K562 (cell line): Measurements from ENCODE around the gene QRFP. TPM values are rescaled to one million over a fixed set of nuclear protein-coding genes. Genes with fewer than 3 reads are reported as not detected.
A peak's percentile ranks its signal among the peaks of the same experiment; 100 is the strongest.

Experiments used
- ATAC-seq: fragments of 200-7000 bp; cut with Tn5 transposase; 3 replicates; pipeline ENCODE4 v1.9.1; 2020; ENCODE audit warnings: moderate library complexity
- BruUV-seq: library from RNA; stranded (reverse); fragments of 400-500 nt; replicated peaks from 2 replicates; lab custom pipeline; 2021; lab: Mats Ljungman, UMichigan
- CTCF ChIA-PET: fragments of 300-600 bp; formaldehyde crosslinking; extraction: SDS; loops from one replicate; lab custom pipeline; 2021; ENCODE audit warnings: low intra/inter-chr PET ratio; lab: Yijun Ruan, JAX
- POLR2A ChIA-PET: fragments of 300-600, 350-650 bp; sonication (Branson Sonifier 250); formaldehyde crosslinking; extraction: SDS; loops from one replicate; lab custom pipeline; 2021; ENCODE audit warnings: antibody characterized with exemption, inconsistent platforms; lab: Yijun Ruan, JAX
- DNase-seq, 4 experiments: peaks; one replicate each; pipeline versions ENCODE4 v3.0.0 to v3.0.0-alpha.2; 2011 to 2018; ENCODE audit warnings: low spot score in 3 of 4, mixed read lengths in 3 of 4; ENCODE audit errors: extremely low read depth in 1 of 4
- FAIRE-seq: peaks from 2 replicates; lab custom pipeline; 2011; peaks lifted over from hg19 to GRCh38; lab: Jason Lieb, UNC
- H2AFZ ChIP-seq: 2 replicates; pipeline ENCODE4 v1.6.0; 2011; ENCODE audit warnings: low read depth, low read length, control low read depth, inconsistent platforms
- H3K27ac ChIP-seq: fragments of 200-600 bp; 3 replicates; pipeline ENCODE4 v1.8.0; 2011; ENCODE audit warnings: low read depth, mild to moderate bottlenecking, control low read depth, inconsistent platforms, low read length, moderate library complexity, mixed read lengths; ENCODE audit errors: extremely low read depth
- H3K27me3 ChIP-seq, 2 experiments: fragments of 300-600 bp in 1 of 2; 2 replicates in 1 of 2; 3 replicates in 1 of 2; pipeline versions ENCODE4 v1.6.0 to v1.8.0; 2011; ENCODE audit warnings: inconsistent platforms in 2 of 2, low read length in 2 of 2, mild to moderate bottlenecking in 1 of 2, mixed read lengths in 1 of 2, moderate library complexity in 1 of 2; ENCODE audit not compliant: control insufficient read depth in 2 of 2, insufficient read depth in 2 of 2
- H3K36me3 ChIP-seq: fragments of 300-600 bp; 3 replicates; pipeline ENCODE4 v1.8.0; 2011; ENCODE audit warnings: mild to moderate bottlenecking, low read length, inconsistent platforms; ENCODE audit not compliant: control insufficient read depth, insufficient read depth
- H3K4me1 ChIP-seq, 2 experiments: fragments of 200-600 bp in 1 of 2; replicated peaks in 1 of 2; 2 replicates in 1 of 2; 3 replicates in 1 of 2; pipeline versions ENCODE4 v1.5.1 to v1.8.0; 2011; ENCODE audit warnings: inconsistent platforms in 2 of 2, low read length in 2 of 2, mild to moderate bottlenecking in 1 of 2, mixed read lengths in 1 of 2, moderate library complexity in 1 of 2; ENCODE audit not compliant: control insufficient read depth in 2 of 2, insufficient read depth in 2 of 2
- H3K4me2 ChIP-seq: 2 replicates; pipeline ENCODE4 v1.6.1; 2011; ENCODE audit warnings: low read length, control low read depth, inconsistent platforms, mixed read lengths; ENCODE audit not compliant: insufficient read depth
- H3K4me3 ChIP-seq: fragments of 200-600 bp; sonication (generic), shearing (Covaris generic); 2 replicates; pipeline ENCODE4 v1.5.1; 2016; ENCODE audit warnings: control low read depth, inconsistent platforms
- H3K79me2 ChIP-seq: fragments of 200-600 bp; 3 replicates; pipeline ENCODE4 v1.8.0; 2011; ENCODE audit warnings: low read length, inconsistent platforms; ENCODE audit not compliant: control insufficient read depth, insufficient read depth
- H3K9ac ChIP-seq, 2 experiments: 2 replicates each; pipeline versions ENCODE4 v1.6.0 to v1.6.1; 2011; ENCODE audit warnings: low read depth in 2 of 2, low read length in 2 of 2, control low read depth in 1 of 2, inconsistent platforms in 1 of 2, mild to moderate bottlenecking in 1 of 2, mixed read lengths in 1 of 2; ENCODE audit not compliant: insufficient read depth in 1 of 2
- H3K9me1 ChIP-seq: one replicate; pipeline ENCODE4 v1.6.0; 2011; ENCODE audit warnings: inconsistent platforms, mild to moderate bottlenecking, low read length, moderate library complexity; ENCODE audit not compliant: control insufficient read depth, insufficient read depth
- H3K9me3 ChIP-seq: replicated peaks from 2 replicates; pipeline ENCODE4 v1.5.1; 2011; ENCODE audit warnings: low read depth, low read length, inconsistent platforms; ENCODE audit not compliant: control insufficient read depth, insufficient read depth
- H4K20me1 ChIP-seq: replicated peaks from 2 replicates; pipeline ENCODE4 v1.6.1; 2011; ENCODE audit warnings: low read length, inconsistent platforms, mixed read lengths; ENCODE audit not compliant: control insufficient read depth, insufficient read depth
- BHLHE40 ChIP-seq: IDR thresholded peaks from 2 replicates; pipeline ENCODE4 v1.6.1; 2011; ENCODE audit warnings: low read length, improper control_type of control experiment
- BMI1 ChIP-seq: fragments of 150-350 bp; IDR thresholded peaks from 2 replicates; pipeline ENCODE4 v1.6.1; 2014; ENCODE audit warnings: low read length
- KLF10 ChIP-seq: fragments of 250-450 bp; sonication (Bioruptor Pico); IDR thresholded peaks from 2 replicates; pipeline ENCODE4 v1.6.1; 2021; ENCODE audit warnings: matching md5 sums
- MAFK ChIP-seq: IDR thresholded peaks from 2 replicates; pipeline ENCODE4 v1.6.1; 2011; ENCODE audit warnings: low read length, improper control_type of control experiment
- MED1 ChIP-seq: sonication (generic); formaldehyde crosslinking; IDR thresholded peaks from 2 replicates; pipeline ENCODE4 v1.8.1; 2023; ENCODE audit warnings: missing genetic modification reagents, borderline replicate concordance
- SMC3 ChIP-seq: conservative IDR thresholded peaks from 2 replicates; pipeline ENCODE4 v1.6.1; 2011; ENCODE audit warnings: low read depth, low read length, improper control_type of control experiment; ENCODE audit not compliant: insufficient read depth
- ZFP36 ChIP-seq: fragments of 150-350 bp; IDR thresholded peaks from 2 replicates; pipeline ENCODE4 v1.6.1; 2018; ENCODE audit warnings: low read length, low read depth; ENCODE audit not compliant: partially characterized antibody
- ZKSCAN1 ChIP-seq: fragments of 150-350 bp; IDR thresholded peaks from 2 replicates; pipeline ENCODE4 v1.6.1; 2016; ENCODE audit warnings: low read depth, low read length
- WGBS: fragments of 100-300 bp; shearing (Covaris generic); methylation state at CpG from one replicate; pipeline ENCODE4 v1.1.6; 2016; ENCODE audit warnings: low coverage, mixed read lengths; ENCODE audit not compliant: insufficient coverage; ENCODE audit errors: missing lambda C conversion rate; 5-methylcytosine and 5-hydroxymethylcytosine counted together
- in situ Hi-C: fragments of 300-500 bp; cut with MboI; formaldehyde crosslinking; loops from 4 replicates; pipeline ENCODE4 v1.15.0; 2018; ENCODE audit warnings: inconsistent platforms, mixed read lengths
- intact Hi-C: fragments of 100-400 bp; cut with micrococcal nuclease; formaldehyde crosslinking; loops from 2 replicates; pipeline ENCODE4 v1.14.2; 2022
- polyA plus RNA-seq, 8 experiments: library from polyadenylated mRNA; depleted of rRNA in 4 of 8; stranded (reverse) in 5 of 8; unstranded in 3 of 8; fragments of >200 nt; fragmentation: Nextera tagmentation in 2 of 8; fragmentation: Illumina TruSeq in 1 of 8; extraction: Ambion mirVana in 2 of 8; extraction: Trizol in 1 of 8; gene quantifications; 2 replicates each; pipeline versions ENCODE4 v1.2.1 to v1.2.3, GENCODE V29; 2011 to 2014; ENCODE audit warnings: inconsistent platforms in 1 of 8, missing spikeins in 1 of 8
- total RNA-seq, 7 experiments: library from RNA; depleted of rRNA in 6 of 7; stranded (reverse); fragments of >200 nt in 6 of 7; fragmentation: Illumina TruSeq in 2 of 7; extraction: Trizol in 2 of 7; gene quantifications; 2 replicates each; pipeline versions ENCODE4 v1.2.1 to v1.2.3, GENCODE V29; 2011 to 2021; ENCODE audit warnings: low replicate concordance in 1 of 7
- TF ChIP-seq, protein P1 (sequence below), 3 experiments: IDR thresholded peaks in 2 of 3; conservative IDR thresholded peaks in 1 of 3; 2 replicates each; pipeline ENCODE4 v1.5.1; 2011 to 2012; ENCODE audit warnings: low read length in 3 of 3, mild to moderate bottlenecking in 3 of 3, control low read depth in 2 of 3, improper control_type of control experiment in 1 of 3, inconsistent platforms in 1 of 3, low read depth in 1 of 3, mixed read lengths in 1 of 3, moderate library complexity in 1 of 3; ENCODE audit not compliant: insufficient read depth in 2 of 3

Gene QRFP
- total and polyA plus RNA-seq, 9 of the 15 experiments (the other 6 are each of a cell fraction or from before 2014, with no cell fraction given), result not detected

DNA sequence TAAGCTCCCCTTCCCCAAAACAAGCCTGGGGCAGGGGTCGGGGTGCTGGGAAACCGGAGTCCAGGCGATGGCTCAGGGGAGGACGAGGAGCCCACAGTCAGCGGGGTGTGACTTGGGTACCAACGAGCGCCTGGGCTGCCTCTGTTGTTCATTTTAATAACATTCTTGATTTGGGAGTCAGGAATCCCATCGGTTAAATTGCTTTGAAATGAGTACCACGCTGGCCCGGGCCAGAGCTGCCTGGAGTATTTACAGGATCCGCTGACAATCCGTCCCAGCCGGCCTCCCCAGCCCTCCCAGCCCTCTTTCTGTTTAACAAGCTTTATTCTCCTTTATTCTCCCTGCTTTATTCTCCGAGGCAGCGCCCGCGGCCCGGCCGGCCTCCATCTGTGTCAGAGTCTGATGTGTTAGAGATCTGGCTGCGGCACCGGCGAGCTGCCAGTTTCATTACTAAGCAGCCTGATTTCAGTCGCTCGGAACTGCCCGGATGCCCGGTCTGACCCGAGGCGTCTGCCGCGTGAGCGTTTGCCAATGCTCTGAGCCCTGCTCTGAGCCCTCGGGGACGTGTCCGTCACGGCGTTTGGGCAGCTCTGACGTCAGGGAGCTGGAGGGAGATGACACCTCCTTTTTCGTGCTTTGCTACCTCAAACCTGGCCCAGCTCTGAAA is 16.5 kb upstream of the QRFP start:
- Histone ChIP-seq H3K27ac (no peak overlapping the region), H3K9me3 (no peaks in the 10 kb centered on the region), H3K4me3 (no peak overlapping the region), H3K4me1 (peaks cover 0 to 57% of the 10 kb centered on the region in 2 experiments; a peak in 2 of 5 replicates), H3K79me2 (no peaks in the 10 kb centered on the region), H3K36me3 (no peaks in the 10 kb centered on the region), H3K27me3 (peaks cover 83 to 88% of the 10 kb centered on the region in 2 experiments), H2AFZ (0 out of 2 replicates have a peak overlapping the region, but pooled peaks have one; percentile 3), H3K9me1 (peaks cover 16% of the 10 kb centered on the region), H3K4me2 (peak overlapping the region; percentile 2; the same call in 1 of the 2 replicates), H4K20me1 (peaks cover 68% of the 10 kb centered on the region), H3K9ac (peak overlapping the region in 1 of 2 experiments; percentile 65; a peak in 2 of 4 replicates)
- FAIRE-seq (no peak), DNase-seq (peak in 3 of 4 experiments; percentile 67 to 68 (median 67)), ATAC-seq (peak; percentile 9)
- intact Hi-C loops, result no loop called here
- BruUV-seq, result no TSS peak
- in situ Hi-C loops, result no loop called here
- WGBS, result 2% methylated on average over 38 of the region's 38 CpGs
- ChIA-PET POLR2A (interaction anchor here (0.5 to 26.8 kb wide), 12 partner anchors 1 to 222 kb away, joined by 3 to 582 read pairs (median 4); partner anchors contain the start of gene QRFP), CTCF (no interaction called here)
- TF ChIP-seq MAFK, result peak; percentile 14; the same call in 1 of the 2 replicates
- no peak for TF ChIP-seq MED1 (CRISPR knock-in tag)
- TF ChIP-seq BMI1, result peak; percentile 47; the same call in 1 of the 2 replicates
- TF ChIP-seq SMC3, result 0 out of 2 replicates have a peak, but pooled peaks have one; percentile 7
- 0 out of 2 replicates have a peak, but pooled peaks have one; percentile 5 for TF ChIP-seq BHLHE40
- no peak for TF ChIP-seq KLF10 (CRISPR knock-in tag)
- TF ChIP-seq ZKSCAN1, result peak; percentile 68; the same call in 1 of the 2 replicates
- TF ChIP-seq, protein P1, sequence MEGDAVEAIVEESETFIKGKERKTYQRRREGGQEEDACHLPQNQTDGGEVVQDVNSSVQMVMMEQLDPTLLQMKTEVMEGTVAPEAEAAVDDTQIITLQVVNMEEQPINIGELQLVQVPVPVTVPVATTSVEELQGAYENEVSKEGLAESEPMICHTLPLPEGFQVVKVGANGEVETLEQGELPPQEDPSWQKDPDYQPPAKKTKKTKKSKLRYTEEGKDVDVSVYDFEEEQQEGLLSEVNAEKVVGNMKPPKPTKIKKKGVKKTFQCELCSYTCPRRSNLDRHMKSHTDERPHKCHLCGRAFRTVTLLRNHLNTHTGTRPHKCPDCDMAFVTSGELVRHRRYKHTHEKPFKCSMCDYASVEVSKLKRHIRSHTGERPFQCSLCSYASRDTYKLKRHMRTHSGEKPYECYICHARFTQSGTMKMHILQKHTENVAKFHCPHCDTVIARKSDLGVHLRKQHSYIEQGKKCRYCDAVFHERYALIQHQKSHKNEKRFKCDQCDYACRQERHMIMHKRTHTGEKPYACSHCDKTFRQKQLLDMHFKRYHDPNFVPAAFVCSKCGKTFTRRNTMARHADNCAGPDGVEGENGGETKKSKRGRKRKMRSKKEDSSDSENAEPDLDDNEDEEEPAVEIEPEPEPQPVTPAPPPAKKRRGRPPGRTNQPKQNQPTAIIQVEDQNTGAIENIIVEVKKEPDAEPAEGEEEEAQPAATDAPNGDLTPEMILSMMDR (IDR thresholded peaks at IDR 0.05 in 2 of 3, conservative IDR thresholded peaks at IDR 0.05 in 1 of 3; ENCODE audit: insufficient read depth in 2 of 3, low read depth in 1 of 3, low read length in 3 of 3), result peak in 1 of 3 experiments; percentile 4; a peak in 1 of 6 replicates
- TF ChIP-seq ZFP36, result peak; percentile 4
